Endothelial cell of umbilical vein (primary cell): ENCODE data around the gene KRTAP10-10. TPM values are rescaled to one million over a fixed set of nuclear protein-coding genes. Genes with fewer than 3 reads are reported as not detected.

Source experiments
- BruUV-seq: library from RNA; stranded (reverse); fragments of 400-500 nt; replicated peaks from 2 replicates; lab custom pipeline; 2021; lab: Mats Ljungman, UMichigan
- CTCF ChIA-PET: fragments of 300-600, 350-600 bp; sonication (Branson Sonifier 250); formaldehyde crosslinking; loops from one replicate; lab custom pipeline; 2021; ENCODE audit warnings: antibody characterized with exemption, inconsistent platforms; lab: Charles Lee
- POLR2A ChIA-PET: fragments of 300-600, 350-600 bp; sonication (Branson Sonifier 250); formaldehyde crosslinking; loops from one replicate; lab custom pipeline; 2021; ENCODE audit warnings: antibody characterized with exemption, inconsistent platforms; lab: Charles Lee
- DNase-seq: peaks from one replicate; pipeline ENCODE4 v3.0.0-alpha.2; 2011; ENCODE audit warnings: low read depth, low spot score
- FAIRE-seq: peaks from 2 replicates; lab custom pipeline; 2011; peaks lifted over from hg19 to GRCh38; lab: Jason Lieb, UNC
- H2AFZ ChIP-seq: 2 replicates; pipeline ENCODE4 v1.6.0; 2012; ENCODE audit warnings: low read depth, low read length, control low read depth, inconsistent platforms
- H3K27ac ChIP-seq: 2 replicates; pipeline ENCODE4 v1.5.1; 2011; ENCODE audit warnings: low read depth, mild to moderate bottlenecking, control low read depth, low read length, moderate library complexity; ENCODE audit not compliant: insufficient read depth
- H3K27me3 ChIP-seq, 2 experiments: 2 replicates each; pipeline versions ENCODE4 v1.6.0 to v1.6.1; 2011; ENCODE audit warnings: low read length in 2 of 2, mixed read lengths in 1 of 2; ENCODE audit not compliant: control insufficient read depth in 2 of 2, insufficient read depth in 2 of 2
- H3K36me3 ChIP-seq, 2 experiments: 2 replicates in 1 of 2; 3 replicates in 1 of 2; pipeline ENCODE4 v1.5.1; 2011; ENCODE audit warnings: low read length in 2 of 2, mild to moderate bottlenecking in 1 of 2, moderate library complexity in 1 of 2; ENCODE audit not compliant: control insufficient read depth in 2 of 2, insufficient read depth in 2 of 2; ENCODE audit errors: extremely low read depth in 1 of 2
- H3K4me1 ChIP-seq: 3 replicates; pipeline ENCODE4 v1.5.1; 2011; ENCODE audit warnings: mild to moderate bottlenecking, low read length; ENCODE audit not compliant: control insufficient read depth, insufficient read depth; ENCODE audit errors: extremely low read depth
- H3K4me2 ChIP-seq: 2 replicates; pipeline ENCODE4 v1.6.1; 2011; ENCODE audit warnings: low read length, control low read depth, mixed read lengths; ENCODE audit not compliant: insufficient read depth
- H3K4me3 ChIP-seq, 3 experiments: fragments of 200-600 bp in 1 of 3; sonication (generic), shearing (Covaris generic) in 1 of 3; replicated peaks in 1 of 3; 2 replicates each; pipeline ENCODE4 v1.5.1; 2011 to 2016; ENCODE audit warnings: control low read depth in 3 of 3, low read length in 3 of 3, mild to moderate bottlenecking in 2 of 3, inconsistent platforms in 1 of 3, low read depth in 1 of 3, moderate library complexity in 1 of 3; ENCODE audit not compliant: insufficient read depth in 1 of 3
- H3K79me2 ChIP-seq: 2 replicates; pipeline ENCODE4 v1.6.0; 2012; ENCODE audit warnings: low read length, inconsistent platforms; ENCODE audit not compliant: control insufficient read depth, insufficient read depth
- H3K9ac ChIP-seq: replicated peaks from 2 replicates; pipeline ENCODE3; 2011; ENCODE audit warnings: low read length, control low read depth; ENCODE audit not compliant: insufficient read depth; ENCODE audit errors: extremely low read depth
- H3K9me1 ChIP-seq: replicated peaks from 3 replicates; pipeline ENCODE4 v1.6.0; 2011; ENCODE audit warnings: mild to moderate bottlenecking, low read length; ENCODE audit not compliant: control insufficient read depth, insufficient read depth; ENCODE audit errors: extremely low read depth
- H3K9me3 ChIP-seq: replicated peaks from 2 replicates; pipeline ENCODE4 v1.5.1; 2012; ENCODE audit warnings: low read length, inconsistent platforms; ENCODE audit not compliant: control insufficient read depth, insufficient read depth
- H4K20me1 ChIP-seq: replicated peaks from 2 replicates; pipeline ENCODE3; 2011; ENCODE audit warnings: mild to moderate bottlenecking, low read length; ENCODE audit not compliant: control insufficient read depth, insufficient read depth; ENCODE audit errors: extremely low read depth
- CTCF ChIP-seq, 2 donors: IDR thresholded peaks; 1 replicate in 1 of 2; 2 replicates in 1 of 2; pipeline ENCODE4 v1.5.1; 2011; ENCODE audit warnings: low read length in 2 of 2, mild to moderate bottlenecking in 2 of 2, moderate library complexity in 2 of 2, control low read depth in 1 of 2, inconsistent platforms in 1 of 2, low read depth in 1 of 2; ENCODE audit not compliant: insufficient read depth in 1 of 2; ENCODE audit errors: extremely low read depth in 1 of 2
- EZH2 ChIP-seq: IDR thresholded peaks from 2 replicates; pipeline ENCODE4 v1.6.1; 2012; ENCODE audit warnings: borderline replicate concordance, low read depth, mild to moderate bottlenecking, moderate library complexity, low read length, inconsistent platforms; ENCODE audit not compliant: severe bottlenecking
- FOS ChIP-seq: IDR thresholded peaks from 2 replicates; pipeline ENCODE4 v1.6.1; 2011; ENCODE audit warnings: mild to moderate bottlenecking, low read length, moderate library complexity, borderline replicate concordance; ENCODE audit not compliant: insufficient read depth
- GATA2 ChIP-seq: IDR thresholded peaks from 2 replicates; pipeline ENCODE4 v1.7.0; 2011; ENCODE audit warnings: low read depth, mild to moderate bottlenecking, moderate library complexity, mixed read lengths, low read length; ENCODE audit not compliant: insufficient read length, insufficient read depth
- JUN ChIP-seq: IDR thresholded peaks from 2 replicates; pipeline ENCODE4 v1.6.1; 2011; ENCODE audit warnings: borderline replicate concordance, low read depth; ENCODE audit not compliant: insufficient read length, insufficient read depth
- MYC ChIP-seq: IDR thresholded peaks from one replicate; pipeline ENCODE4 v1.6.1; 2011; ENCODE audit warnings: mild to moderate bottlenecking, low read depth, low read length
- POLR2A ChIP-seq: IDR thresholded peaks from 2 replicates; pipeline ENCODE4 v1.6.1; 2012; ENCODE audit warnings: low read depth, mild to moderate bottlenecking, control low read depth, low read length
- POLR2AphosphoS5 ChIP-seq: IDR thresholded peaks from 2 replicates; pipeline ENCODE4 v1.6.1; 2012; ENCODE audit warnings: low read depth, mild to moderate bottlenecking, control low read depth, low read length, moderate library complexity; ENCODE audit not compliant: insufficient read depth
- dilution Hi-C: fragments of 300-500 bp; cut with MboI; formaldehyde crosslinking; loops from one replicate; pipeline ENCODE4 v1.15.0; 2019; ENCODE audit warnings: low sequenced_read_pairs; ENCODE audit not compliant: extremely low pct_ligation_motif_present
- intact Hi-C: fragments of 100-400 bp; cut with micrococcal nuclease; formaldehyde crosslinking; loops from one replicate; pipeline ENCODE4 v1.10.0; 2022
- polyA plus RNA-seq, 4 experiments: library from polyadenylated mRNA; depleted of rRNA in 3 of 4; stranded (reverse) in 3 of 4; unstranded in 1 of 4; fragments of >200 nt; gene quantifications; 2 replicates each; pipeline versions ENCODE4 v1.2.1 to v1.2.3, GENCODE V29; 2011 to 2012; ENCODE audit warnings: missing spikeins in 1 of 4
- total RNA-seq: library from RNA; stranded (reverse); gene quantifications from 2 replicates; pipeline ENCODE4 v1.2.3, GENCODE V29; 2021
- TF ChIP-seq, protein P1 (sequence below): IDR thresholded peaks from 2 replicates; pipeline ENCODE4 v1.6.1; 2011; ENCODE audit not compliant: insufficient read depth, insufficient read length

KRTAP10-10 gene
- total and polyA plus RNA-seq, 2 donors (not counting 3 experiments of a cell fraction or from before 2014, with no cell fraction given) = not detected

GRCh38 chr21:44654576-44655175 lies 17.5 kb downstream of the KRTAP10-10 start, which contains the start of gene KRTAP12-4:
Gene KRTAP12-4, minus strand, starts transcription at chr21:44654659. Its CDS starts 45 bp downstream, at chr21:44654614.
- ChIA-PET POLR2A (interaction anchor here (1.1 kb wide), 1 partner anchor 31 kb away, joined by 3 read pairs; no protein-coding TSS in a partner anchor), CTCF (no interaction called here)
- Histone ChIP-seq H3K4me1 (no peaks in the 10 kb centered on the region), H3K27me3 (no peaks in the 10 kb centered on the region), H3K36me3 (no peaks in the 10 kb centered on the region), H3K9me1 (no peaks in the 10 kb centered on the region), H3K27ac (no peak within 1 kb of the TSS), H3K79me2 (no peaks in the 10 kb centered on the region), H3K4me3 (no peak within 1 kb of the TSS), H2AFZ (no peak within 1 kb of the TSS), H3K9ac (no peak within 1 kb of the TSS), H3K4me2 (no peak within 1 kb of the TSS), H3K9me3 (no peaks in the 10 kb centered on the region), H4K20me1 (no peaks in the 10 kb centered on the region)
- intact Hi-C loops (no loop called here), dilution Hi-C loops (no loop called here)
- no peak for TF ChIP-seq POLR2AphosphoS5
- TF ChIP-seq, protein P1, sequence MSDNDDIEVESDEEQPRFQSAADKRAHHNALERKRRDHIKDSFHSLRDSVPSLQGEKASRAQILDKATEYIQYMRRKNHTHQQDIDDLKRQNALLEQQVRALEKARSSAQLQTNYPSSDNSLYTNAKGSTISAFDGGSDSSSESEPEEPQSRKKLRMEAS = no peak
- no peak for TF ChIP-seq MYC
- DNase-seq (no peak), FAIRE-seq (no peak)
- BruUV-seq = no TSS peak

DNA sequence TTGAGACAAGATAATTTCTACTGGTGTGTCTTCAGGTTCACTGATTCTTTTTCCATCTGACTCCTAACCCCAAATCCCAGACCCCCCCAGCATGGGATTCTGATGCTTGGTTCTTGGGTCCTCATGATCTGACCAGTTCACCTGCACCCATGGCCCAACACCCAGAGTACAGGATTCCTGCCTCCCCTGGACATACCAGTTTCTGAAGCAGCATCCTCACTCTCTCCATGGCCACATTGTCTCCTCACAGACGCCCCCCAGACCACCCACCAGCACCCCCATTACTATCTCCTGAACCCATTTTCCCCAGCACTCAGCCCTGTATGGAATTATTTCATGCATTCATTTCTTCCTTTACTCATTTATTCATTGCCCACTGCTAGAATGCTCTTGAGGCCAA lies 19.7 kb downstream of the KRTAP10-10 start:
- Histone ChIP-seq H3K27ac (no peak overlapping the region), H3K9me3 (no peaks in the 10 kb centered on the region), H3K4me1 (no peaks in the 10 kb centered on the region), H3K79me2 (no peaks in the 10 kb centered on the region), H3K9me1 (no peaks in the 10 kb centered on the region), H3K27me3 (no peaks in the 10 kb centered on the region), H3K4me3 (no peak overlapping the region), H4K20me1 (no peaks in the 10 kb centered on the region), H3K36me3 (no peaks in the 10 kb centered on the region), H3K9ac (no peak overlapping the region), H2AFZ (no peak overlapping the region), H3K4me2 (no peak overlapping the region)
- no TSS peak for BruUV-seq
- no peak for DNase-seq
- dilution Hi-C loops (no loop called here), intact Hi-C loops (no loop called here)
- FAIRE-seq = no peak
- CTCF ChIA-PET = no interaction called here
- POLR2A ChIA-PET = no interaction called here
- TF ChIP-seq POLR2A (no peak), MYC (no peak), FOS (no peak), CTCF (IDR thresholded peaks at IDR 0.05; ENCODE audit: extremely low read depth in 1 of 2, insufficient read depth in 1 of 2, low read depth in 1 of 2, low read length in 2 of 2) (no peak), GATA2 (no peak), EZH2 (no peak), JUN (no peak), POLR2AphosphoS5 (no peak)
- TF ChIP-seq, protein P1 = no peak
